B cell (primary cell): ENCODE measurements around the gene ITGAV. TPM values are rescaled to one million over a fixed set of nuclear protein-coding genes. Genes with fewer than 3 reads are reported as not detected.

Source experiments
- ATAC-seq: fragments of 200-7000 bp; cut with Tn5 transposase; one replicate; pipeline ENCODE4 v1.10.0; 2021; ENCODE audit warnings: low read depth, mild to moderate bottlenecking, moderate number of reproducible peaks, moderate library complexity
- CTCF ChIA-PET: fragments of 350-600 bp; sonication (Branson Sonifier 250); formaldehyde crosslinking; loops from one replicate; lab custom pipeline; 2021; ENCODE audit warnings: antibody characterized with exemption, inconsistent platforms; lab: Charles Lee
- POLR2A ChIA-PET: fragments of 350-600 bp; sonication (Branson Sonifier 250); formaldehyde crosslinking; loops from one replicate; lab custom pipeline; 2021; ENCODE audit warnings: antibody characterized with exemption; lab: Charles Lee
- DNase-seq: peaks from one replicate; pipeline ENCODE4 v3.0.0; 2013
- H2AFZ ChIP-seq: 2 replicates; pipeline ENCODE4 v1.6.1; 2012; ENCODE audit warnings: mild to moderate bottlenecking, low read depth, low read length; ENCODE audit not compliant: insufficient read depth, poor library complexity, severe bottlenecking
- H3K27ac ChIP-seq, 2 donors: 1 replicate in 1 of 2; 2 replicates in 1 of 2; pipeline ENCODE4 v1.5.1; 2012 to 2013; ENCODE audit warnings: low read length in 2 of 2, mild to moderate bottlenecking in 2 of 2, moderate library complexity in 1 of 2
- H3K27me3 ChIP-seq, 4 experiments: fragments of 200-600 bp in 1 of 4; sonication (generic) in 1 of 4; replicated peaks in 1 of 4; 1 replicate in 2 of 4; 2 replicates in 2 of 4; pipeline versions ENCODE4 v1.6.1 to v1.7.0; 2013 to 2016; ENCODE audit warnings: low read length in 3 of 4, mild to moderate bottlenecking in 2 of 4, mixed read lengths in 1 of 4, moderate library complexity in 1 of 4; ENCODE audit not compliant: insufficient read depth in 4 of 4, control insufficient read depth in 3 of 4; ENCODE audit errors: control extremely low read depth in 1 of 4
- H3K36me3 ChIP-seq, 2 experiments: replicated peaks in 1 of 2; 1 replicate in 1 of 2; 2 replicates in 1 of 2; pipeline versions ENCODE4 v1.6.1 to v1.7.1; 2013; ENCODE audit warnings: low read length in 1 of 2; ENCODE audit not compliant: insufficient read depth in 2 of 2, control insufficient read depth in 1 of 2; ENCODE audit errors: control extremely low read depth in 1 of 2, extremely low read depth in 1 of 2
- H3K4me1 ChIP-seq, 2 donors: fragments of 200-600 bp in 1 of 2; sonication (generic) in 1 of 2; 1 replicate in 1 of 2; 2 replicates in 1 of 2; pipeline versions ENCODE4 v1.5.1 to v1.6.1; 2013 to 2017; ENCODE audit warnings: low read length in 2 of 2; ENCODE audit not compliant: control insufficient read depth in 2 of 2, insufficient read depth in 2 of 2
- H3K4me2 ChIP-seq: replicated peaks from 2 replicates; pipeline ENCODE3; 2012; ENCODE audit warnings: mild to moderate bottlenecking, low read depth, low read length; ENCODE audit not compliant: poor library complexity, severe bottlenecking
- H3K4me3 ChIP-seq, 5 experiments: fragments of 200-600 bp in 1 of 5; sonication (generic) in 1 of 5; 1 replicate in 3 of 5; 2 replicates in 2 of 5; pipeline versions ENCODE4 v1.5.1 to v1.7.0; 2011 to 2016; ENCODE audit warnings: low read length in 4 of 5, mild to moderate bottlenecking in 4 of 5, low read depth in 2 of 5, control low read depth in 1 of 5, moderate library complexity in 1 of 5; ENCODE audit not compliant: insufficient read depth in 1 of 5; ENCODE audit errors: control extremely low read depth in 1 of 5, extremely low read depth in 1 of 5
- H3K79me2 ChIP-seq: fragments of 200-600 bp; sonication (generic); one replicate; pipeline ENCODE4 v1.6.0; 2016; ENCODE audit warnings: low read length; ENCODE audit not compliant: control insufficient read depth, insufficient read depth
- H3K9ac ChIP-seq: fragments of 200-600 bp; sonication (generic); 2 replicates; pipeline ENCODE4 v1.6.1; 2017; ENCODE audit warnings: mild to moderate bottlenecking, low read length, moderate library complexity
- H3K9me3 ChIP-seq, 3 donors: one replicate each; pipeline versions ENCODE4 v1.6.1 to v1.7.1; 2013; ENCODE audit warnings: low read length in 2 of 3; ENCODE audit not compliant: control insufficient read depth in 2 of 3, insufficient read depth in 1 of 3; ENCODE audit errors: control extremely low read depth in 1 of 3
- H4K20me1 ChIP-seq: 2 replicates; pipeline ENCODE4 v1.6.0; 2012; ENCODE audit warnings: mild to moderate bottlenecking, low read length; ENCODE audit not compliant: insufficient read depth, control insufficient read depth, poor library complexity, severe bottlenecking
- H3K27ac Mint-ChIP-seq: one replicate; pipeline ENCODE4 v1.8.0; 2021; ENCODE audit warnings: mixed read lengths
- H3K27me3 Mint-ChIP-seq: one replicate; pipeline ENCODE4 v1.8.0; 2021; ENCODE audit warnings: mixed read lengths
- H3K4me1 Mint-ChIP-seq: one replicate; pipeline ENCODE4 v1.8.0; 2021; ENCODE audit warnings: mixed read lengths
- H3K4me3 Mint-ChIP-seq: one replicate; pipeline ENCODE4 v1.8.0; 2021; ENCODE audit warnings: mixed read lengths
- H3K9me3 Mint-ChIP-seq: one replicate; pipeline ENCODE4 v1.8.0; 2022; ENCODE audit warnings: mixed read lengths; ENCODE audit not compliant: insufficient read depth
- CTCF ChIP-seq: fragments of 200-600 bp; IDR thresholded peaks from one replicate; pipeline ENCODE4 v1.8.0; 2022; ENCODE audit warnings: antibody characterized with exemption, mild to moderate bottlenecking
- EZH2 ChIP-seq: IDR thresholded peaks from 2 replicates; pipeline ENCODE4 v1.6.1; 2012; ENCODE audit warnings: borderline replicate concordance, low read depth, mild to moderate bottlenecking, moderate library complexity, low read length; ENCODE audit not compliant: insufficient read depth, poor library complexity, severe bottlenecking
- WGBS: methylation state at CpG from one replicate; pipeline ENCODE4 v1.1.5; 2013; ENCODE audit warnings: missing lambda C conversion rate; ENCODE audit not compliant: insufficient coverage; 5-methylcytosine and 5-hydroxymethylcytosine counted together
- intact Hi-C: fragments of 100-400 bp; cut with micrococcal nuclease; formaldehyde crosslinking; loops from one replicate; pipeline ENCODE4 v1.10.0; 2022
- polyA plus RNA-seq: library from polyadenylated mRNA; depleted of rRNA; stranded (reverse); fragments of >200 nt; gene quantifications from 2 replicates; pipeline ENCODE4 v1.2.3, GENCODE V29; 2012
- total RNA-seq, 2 donors: library from RNA; stranded (reverse); fragments of 120-200 nt in 1 of 2; gene quantifications; 1 replicate in 1 of 2; 2 replicates in 1 of 2; pipeline versions ENCODE4 v1.2.3 to v1.2.4, GENCODE V29; 2013 to 2022

Gene ITGAV
- total and polyA plus RNA-seq, 2 donors (not counting 1 experiment from before 2014, with no cell fraction given): 0.58 to 3.6 TPM

GRCh38 chr2:186582698-186583097 is 7.2 kb upstream of the ITGAV start:
- DNase-seq: no peak
- Histone ChIP-seq H3K4me2 (no peak overlapping the region), H3K9me3 (no peaks in the 10 kb centered on the region), H3K4me3 (no peak overlapping the region), H3K27me3 (peaks cover 0 to 2% (median 0%) of the 10 kb centered on the region in 4 experiments), H3K9ac (no peak overlapping the region), H2AFZ (no peak overlapping the region), H3K27ac (no peak overlapping the region), H3K79me2 (no peaks in the 10 kb centered on the region), H3K4me1 (no peaks in the 10 kb centered on the region), H3K36me3 (no peaks in the 10 kb centered on the region), H4K20me1 (no peaks in the 10 kb centered on the region)
- H3K4me3 Mint-ChIP-seq: no peak overlapping the region
- ChIA-PET CTCF (no interaction called here), POLR2A (no interaction called here)
- intact Hi-C loops: no loop called here
- ATAC-seq: no peak
- H3K9me3 Mint-ChIP-seq: no peaks in the 10 kb centered on the region
- no peak overlapping the region for H3K27ac Mint-ChIP-seq
- TF ChIP-seq CTCF (no peak), EZH2 (no peak)
- H3K27me3 Mint-ChIP-seq: peaks cover 17% of the 10 kb centered on the region
- no peaks in the 10 kb centered on the region for H3K4me1 Mint-ChIP-seq

GRCh38 chr2:186584053-186584452 is 5.8 kb upstream of the ITGAV start:
- DNase-seq (no peak), ATAC-seq (no peak)
- Mint-ChIP-seq H3K4me1 (peaks cover 2% of the 10 kb centered on the region), H3K9me3 (no peaks in the 10 kb centered on the region), H3K27ac (no peak overlapping the region), H3K4me3 (no peak overlapping the region), H3K27me3 (peaks cover 20% of the 10 kb centered on the region)
- H4K20me1 ChIP-seq: no peaks in the 10 kb centered on the region
- no peak overlapping the region for H3K27ac ChIP-seq
- H3K4me2 ChIP-seq: no peak overlapping the region
- H3K79me2 ChIP-seq: no peaks in the 10 kb centered on the region
- H3K4me1 ChIP-seq: peaks cover 3% of the 10 kb centered on the region in 2 donors
- peaks cover 0 to 2% (median 0%) of the 10 kb centered on the region in 4 experiments for H3K27me3 ChIP-seq
- 100% methylated on average over 1 of the region's 1 CpG for WGBS
- no peaks in the 10 kb centered on the region for H3K9me3 ChIP-seq
- intact Hi-C loops: no loop called here
- no peak for TF ChIP-seq EZH2
- TF ChIP-seq CTCF: no peak
- no peak overlapping the region for H3K9ac ChIP-seq
- POLR2A ChIA-PET: no interaction called here
- no peak overlapping the region for H3K4me3 ChIP-seq
- no peaks in the 10 kb centered on the region for H3K36me3 ChIP-seq
- CTCF ChIA-PET: no interaction called here
- H2AFZ ChIP-seq: no peak overlapping the region
